Activated T-helper 1 cell treated with anti-CD3 and anti-CD28 coated beads, Interleukin-12 subunit alpha, Interleukin-12 subunit beta, Interleukin-2, Interleukin-4 antibody, amounts not matched to agents 30 ng/mL and 10 ng/mL and 1 ng/mL, durations not matched to agents 14 hours and 24 hours and 36 hours (primary cell): ENCODE measurements around the gene SHH. TPM values are rescaled to one million over a fixed set of nuclear protein-coding genes. Genes with fewer than 3 reads are reported as not detected.
A peak's percentile ranks its signal among the peaks of the same experiment; 100 is the strongest.
"Not testable (repeated sequence)": the region's sequence is repeated elsewhere in the genome, so short reads cannot be mapped to it uniquely, and the experiment has no call there.

ENCODE experiments used
- DNase-seq: peaks from one replicate; pipeline ENCODE4 v3.0.0; 2021; ENCODE audit warnings: low spot score
- H3K27ac Mint-ChIP-seq: one replicate; pipeline ENCODE4 v1.8.0; 2021; ENCODE audit warnings: mild to moderate bottlenecking, mixed read lengths
- H3K27me3 Mint-ChIP-seq: one replicate; pipeline ENCODE4 v1.8.0; 2022; ENCODE audit warnings: mild to moderate bottlenecking, moderate library complexity, mixed read lengths; ENCODE audit not compliant: insufficient read depth
- H3K36me3 Mint-ChIP-seq: one replicate; pipeline ENCODE4 v1.8.0; 2021; ENCODE audit warnings: low read depth, mixed read lengths
- H3K4me1 Mint-ChIP-seq: one replicate; pipeline ENCODE4 v1.8.0; 2021; ENCODE audit warnings: low read depth, mixed read lengths
- H3K4me3 Mint-ChIP-seq: one replicate; pipeline ENCODE4 v1.8.0; 2021; ENCODE audit warnings: mild to moderate bottlenecking, moderate library complexity, mixed read lengths
- H3K9me3 Mint-ChIP-seq: one replicate; pipeline ENCODE4 v1.8.0; 2021; ENCODE audit warnings: mixed read lengths
- intact Hi-C: fragments of 100-400 bp; cut with micrococcal nuclease; formaldehyde crosslinking; loops from one replicate; pipeline ENCODE4 v1.15.1; 2024
- total RNA-seq: library from RNA; stranded (reverse); gene quantifications from 2 replicates; pipeline ENCODE4 v1.2.3, GENCODE V29; 2022

SHH gene
- total RNA-seq, 1 donor from 2014 or later, result not detected

- no peaks in the 10 kb centered on the region for H3K36me3 Mint-ChIP-seq
These were observed 12.1 kb upstream of the SHH start for GRCh38 chr7:155824227-155824886.

GRCh38 chr7:155821851-155822250 is 9.6 kb upstream of the SHH start:
- Mint-ChIP-seq H3K4me3 (no peak overlapping the region), H3K9me3 (no peaks in the 10 kb centered on the region), H3K4me1 (no peaks in the 10 kb centered on the region), H3K27ac (no peak overlapping the region), H3K27me3 (peaks cover 11% of the 10 kb centered on the region), H3K36me3 (no peaks in the 10 kb centered on the region)
- intact Hi-C loops, result no loop called here
- DNase-seq, result no peak

More at GRCh38 chr7:155824227-155824886, 12.1 kb upstream of the SHH start:
- no peak overlapping the region for H3K27ac Mint-ChIP-seq
- no peaks in the 10 kb centered on the region for H3K4me1 Mint-ChIP-seq
- H3K27me3 Mint-ChIP-seq, result peaks cover 9% of the 10 kb centered on the region
- H3K4me3 Mint-ChIP-seq, result no peak overlapping the region
- DNase-seq, result no peak
- intact Hi-C loops, result no loop called here
- no peaks in the 10 kb centered on the region for H3K9me3 Mint-ChIP-seq

GRCh38 chr7:155820788-155821187 is 8.5 kb upstream of the SHH start:
- H3K9me3 Mint-ChIP-seq, result no peaks in the 10 kb centered on the region
- no peaks in the 10 kb centered on the region for H3K4me1 Mint-ChIP-seq
- no peak overlapping the region for H3K4me3 Mint-ChIP-seq
- H3K27me3 Mint-ChIP-seq, result peaks cover 7% of the 10 kb centered on the region
- intact Hi-C loops, result no loop called here
- H3K27ac Mint-ChIP-seq, result no peak overlapping the region
- no peaks in the 10 kb centered on the region for H3K36me3 Mint-ChIP-seq
- DNase-seq, result no peak

GRCh38 chr7:155820246-155820645 is 8.0 kb upstream of the SHH start:
- H3K4me1 Mint-ChIP-seq, result peaks cover 4% of the 10 kb centered on the region
- H3K27ac Mint-ChIP-seq, result no peak overlapping the region
- H3K4me3 Mint-ChIP-seq, result no peak overlapping the region
- intact Hi-C loops, result no loop called here
- peaks cover 12% of the 10 kb centered on the region for H3K27me3 Mint-ChIP-seq
- H3K9me3 Mint-ChIP-seq, result no peaks in the 10 kb centered on the region
- DNase-seq, result no peak
- H3K36me3 Mint-ChIP-seq, result no peaks in the 10 kb centered on the region

GRCh38 chr7:155819186-155819585 is 6.9 kb upstream of the SHH start:
- Mint-ChIP-seq H3K4me3 (no peak overlapping the region), H3K27me3 (peaks cover 16% of the 10 kb centered on the region), H3K36me3 (no peaks in the 10 kb centered on the region), H3K4me1 (peaks cover 5% of the 10 kb centered on the region), H3K27ac (no peak overlapping the region), H3K9me3 (no peaks in the 10 kb centered on the region)
- no peak for DNase-seq
- intact Hi-C loops, result loop anchor here (10.0 kb wide), 1 partner anchor 826 kb away; the partner anchor contains the start of gene RNF32

GRCh38 chr7:155818820-155819168 is 6.5 kb upstream of the SHH start:
- Mint-ChIP-seq H3K27me3 (peaks cover 16% of the 10 kb centered on the region), H3K9me3 (no peaks in the 10 kb centered on the region), H3K4me1 (peaks cover 5% of the 10 kb centered on the region), H3K4me3 (no peak overlapping the region), H3K27ac (no peak overlapping the region), H3K36me3 (no peaks in the 10 kb centered on the region)
- intact Hi-C loops, result loop anchor here (10.0 kb wide), 1 partner anchor 826 kb away; the partner anchor contains the start of gene RNF32
- DNase-seq, result no peak

- peaks cover 20% of the 10 kb centered on the region for H3K27me3 Mint-ChIP-seq
- intact Hi-C loops, result loop anchor here (10.0 kb wide), 1 partner anchor 827 kb away; the partner anchor contains the start of gene RNF32
- no peak overlapping the region for H3K4me3 Mint-ChIP-seq
- H3K36me3 Mint-ChIP-seq, result no peaks in the 10 kb centered on the region
- H3K9me3 Mint-ChIP-seq, result no peaks in the 10 kb centered on the region
- no peak overlapping the region for H3K27ac Mint-ChIP-seq
- H3K4me1 Mint-ChIP-seq, result peaks cover 5% of the 10 kb centered on the region
- DNase-seq, result no peak
These were observed 6.0 kb upstream of the SHH start for GRCh38 chr7:155818154-155818819.

- not testable (repeated sequence) for H3K27ac Mint-ChIP-seq, H3K4me3 Mint-ChIP-seq, H3K9me3 Mint-ChIP-seq, DNase-seq, H3K36me3 Mint-ChIP-seq
- intact Hi-C loops, result loop anchor here (10.0 kb wide), 1 partner anchor 827 kb away; the partner anchor contains the start of gene RNF32
- Mint-ChIP-seq H3K27me3 (peaks cover 28% of the 10 kb centered on the region), H3K4me1 (peaks cover 12% of the 10 kb centered on the region)
These were observed 5.3 kb upstream of the SHH start for GRCh38 chr7:155817515-155817914.

- Mint-ChIP-seq H3K4me3 (no peak overlapping the region), H3K4me1 (peaks cover 17% of the 10 kb centered on the region), H3K36me3 (no peaks in the 10 kb centered on the region), H3K9me3 (no peaks in the 10 kb centered on the region), H3K27ac (no peak overlapping the region), H3K27me3 (peaks cover 33% of the 10 kb centered on the region)
- no peak for DNase-seq
- intact Hi-C loops, result loop anchor here (10.0 kb wide), 1 partner anchor 828 kb away; the partner anchor contains the start of gene RNF32
These were observed 4.7 kb upstream of the SHH start for GRCh38 chr7:155816996-155817395.

- no peaks in the 10 kb centered on the region for H3K9me3 Mint-ChIP-seq
- no peak for DNase-seq
- intact Hi-C loops, result loop anchor here (10.0 kb wide), 1 partner anchor 829 kb away; the partner anchor contains the start of gene RNF32
- no peaks in the 10 kb centered on the region for H3K36me3 Mint-ChIP-seq
- H3K4me1 Mint-ChIP-seq, result peaks cover 21% of the 10 kb centered on the region
- H3K27me3 Mint-ChIP-seq, result peaks cover 41% of the 10 kb centered on the region
- no peak overlapping the region for H3K4me3 Mint-ChIP-seq
- H3K27ac Mint-ChIP-seq, result no peak overlapping the region
These were observed 3.9 kb upstream of the SHH start for GRCh38 chr7:155816192-155816508.

GRCh38 chr7:155815332-155816191 is 3.3 kb upstream of the SHH start:
- Mint-ChIP-seq H3K27ac (peak overlapping the region; percentile 67), H3K27me3 (peaks cover 47% of the 10 kb centered on the region), H3K36me3 (no peaks in the 10 kb centered on the region), H3K9me3 (no peaks in the 10 kb centered on the region), H3K4me1 (peaks cover 21% of the 10 kb centered on the region), H3K4me3 (no peak overlapping the region)
- DNase-seq, result peak; percentile 66
- intact Hi-C loops, result loop anchor here (1.0 to 10.0 kb wide), 3 partner anchors 658 to 1004 kb away; partner anchors contain the start of gene RNF32

- no peak overlapping the region for H3K4me3 Mint-ChIP-seq
- no peak overlapping the region for H3K27ac Mint-ChIP-seq
- DNase-seq, result no peak
- no peaks in the 10 kb centered on the region for H3K9me3 Mint-ChIP-seq
- intact Hi-C loops, result loop anchor here (1.0 to 10.0 kb wide), 5 partner anchors 659 to 1878 kb away; partner anchors contain the start of gene RNF32
- peaks cover 21% of the 10 kb centered on the region for H3K4me1 Mint-ChIP-seq
- no peaks in the 10 kb centered on the region for H3K36me3 Mint-ChIP-seq
- H3K27me3 Mint-ChIP-seq, result peaks cover 49% of the 10 kb centered on the region
These were observed 2.3 kb upstream of the SHH start for GRCh38 chr7:155814316-155815276.
